ENCODE measurements around the gene TARBP2.

DNA sequence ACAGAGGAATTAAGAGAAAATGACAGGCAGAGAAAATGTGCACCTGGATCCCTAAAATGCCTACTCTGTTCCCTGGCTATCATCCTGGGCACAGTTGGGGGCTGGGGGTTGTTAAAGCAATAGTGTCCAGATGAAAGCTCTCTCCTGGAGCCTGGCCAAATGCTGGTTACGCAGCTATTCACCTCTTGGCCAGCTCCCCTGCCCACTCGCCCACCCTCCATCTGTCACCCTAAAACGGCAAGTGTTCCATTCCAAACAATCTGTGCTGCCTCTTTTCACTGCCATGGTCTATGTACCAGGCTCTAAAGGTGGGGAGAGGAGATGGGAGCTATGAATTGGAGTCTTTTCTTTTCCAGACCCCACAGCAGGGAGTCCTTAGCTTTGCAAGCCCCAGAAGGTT, 30.9 kb downstream of the TARBP2 start:
- no peak for TF ChIP-seq GATA1 (IDR thresholded peaks at IDR 0.05; ENCODE audit: low read depth, low read length)
- TF ChIP-seq POLR2A (IDR thresholded peaks at IDR 0.05; ENCODE audit: low read length): no peak

Data from erythroblast (primary cell).